HG02943 (cell line): ENCODE results near the gene LMF1.

Experiments used
- ATAC-seq: cut with Tn5 transposase; IDR thresholded peaks from one replicate; pipeline ENCODE4 v1.9.1; 2021; ENCODE audit warnings: mild to moderate bottlenecking, low read depth, moderate library complexity; ENCODE audit not compliant: unreplicated experiment

The LMF1 gene

GRCh38 chr16:1003391-1004347 is 32.9 kb upstream of the LMF1 start:
- ATAC-seq, result no peak

- no peak for ATAC-seq
Measured at GRCh38 chr16:1002399-1003166, 31.8 kb upstream of the LMF1 start.

- no peak for ATAC-seq
Measured at GRCh38 chr16:1001096-1001495, 30.3 kb upstream of the LMF1 start.

GRCh38 chr16:1000608-1001007 is 29.8 kb upstream of the LMF1 start:
- no peak for ATAC-seq

- ATAC-seq, result no peak
Measured at GRCh38 chr16:999677-1000076, 28.9 kb upstream of the LMF1 start.

- no peak for ATAC-seq
Measured at GRCh38 chr16:998615-999014, 27.8 kb upstream of the LMF1 start.

- ATAC-seq, result no peak
Measured at GRCh38 chr16:998211-998610, 27.4 kb upstream of the LMF1 start.

GRCh38 chr16:997440-998051 is 26.8 kb upstream of the LMF1 start:
- ATAC-seq, result no peak

- ATAC-seq, result no peak
Measured at GRCh38 chr16:996681-997080, 25.9 kb upstream of the LMF1 start.

GRCh38 chr16:995783-996182 is 25.0 kb upstream of the LMF1 start:
- no peak for ATAC-seq

GRCh38 chr16:995087-995486 is 24.3 kb upstream of the LMF1 start:
- ATAC-seq, result no peak

GRCh38 chr16:993731-994130 is 22.9 kb upstream of the LMF1 start:
- ATAC-seq, result no peak

- no peak for ATAC-seq
Measured at GRCh38 chr16:991773-992172, 21.0 kb upstream of the LMF1 start.

GRCh38 chr16:991345-991744 is 20.6 kb upstream of the LMF1 start:
- no peak for ATAC-seq

- ATAC-seq, result no peak
Measured at GRCh38 chr16:990516-991291, 19.9 kb upstream of the LMF1 start.

GRCh38 chr16:989354-989814 is 18.6 kb upstream of the LMF1 start:
- no peak for ATAC-seq

- no peak for ATAC-seq
Measured at GRCh38 chr16:988471-989353, 17.9 kb upstream of the LMF1 start.

GRCh38 chr16:987906-988305 is 17.1 kb upstream of the LMF1 start:
- ATAC-seq, result no peak

- ATAC-seq, result no peak
Measured at GRCh38 chr16:986925-987582, 16.3 kb upstream of the LMF1 start.
